Nucleus accumbens (tissue), 56 donors: Measurements from ENCODE around the gene HOXA13.
A peak's percentile ranks its signal among the peaks of the same experiment; 100 is the strongest.

Experiments used
- DNase-seq, 56 donors: peaks; one replicate each; lab custom pipeline; 2025; lab: John Stamatoyannopoulos, UW

The HOXA13 gene

DNA sequence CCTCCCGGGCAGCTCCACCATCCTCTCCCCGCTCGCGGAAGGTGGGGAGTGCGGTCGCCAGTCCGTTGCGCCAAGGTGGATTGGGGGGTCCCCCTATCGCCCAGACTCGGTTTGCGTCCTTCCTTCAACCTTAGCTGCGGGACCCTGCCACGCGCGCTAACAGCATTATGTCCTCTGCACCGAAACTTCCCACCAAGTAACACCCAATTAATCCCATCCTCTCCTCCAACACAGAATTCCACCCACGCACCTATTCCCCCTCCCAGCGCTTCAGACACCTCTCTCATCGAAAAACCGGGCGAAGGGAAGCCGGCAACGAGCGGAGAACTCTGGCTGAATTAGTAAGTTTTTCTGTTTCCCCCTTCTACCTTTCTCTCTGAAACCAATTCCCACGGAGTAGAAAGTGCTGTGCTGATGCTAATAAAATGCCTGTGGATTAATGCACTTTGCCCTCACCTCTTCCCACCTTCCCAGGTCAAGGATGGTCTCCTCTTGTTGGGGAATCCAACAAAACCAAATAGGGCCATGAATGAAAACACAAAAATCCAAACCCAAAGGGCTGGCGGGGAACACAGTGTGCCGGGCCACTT is 48.5 kb downstream of the HOXA13 start:
- no peak for DNase-seq

DNA sequence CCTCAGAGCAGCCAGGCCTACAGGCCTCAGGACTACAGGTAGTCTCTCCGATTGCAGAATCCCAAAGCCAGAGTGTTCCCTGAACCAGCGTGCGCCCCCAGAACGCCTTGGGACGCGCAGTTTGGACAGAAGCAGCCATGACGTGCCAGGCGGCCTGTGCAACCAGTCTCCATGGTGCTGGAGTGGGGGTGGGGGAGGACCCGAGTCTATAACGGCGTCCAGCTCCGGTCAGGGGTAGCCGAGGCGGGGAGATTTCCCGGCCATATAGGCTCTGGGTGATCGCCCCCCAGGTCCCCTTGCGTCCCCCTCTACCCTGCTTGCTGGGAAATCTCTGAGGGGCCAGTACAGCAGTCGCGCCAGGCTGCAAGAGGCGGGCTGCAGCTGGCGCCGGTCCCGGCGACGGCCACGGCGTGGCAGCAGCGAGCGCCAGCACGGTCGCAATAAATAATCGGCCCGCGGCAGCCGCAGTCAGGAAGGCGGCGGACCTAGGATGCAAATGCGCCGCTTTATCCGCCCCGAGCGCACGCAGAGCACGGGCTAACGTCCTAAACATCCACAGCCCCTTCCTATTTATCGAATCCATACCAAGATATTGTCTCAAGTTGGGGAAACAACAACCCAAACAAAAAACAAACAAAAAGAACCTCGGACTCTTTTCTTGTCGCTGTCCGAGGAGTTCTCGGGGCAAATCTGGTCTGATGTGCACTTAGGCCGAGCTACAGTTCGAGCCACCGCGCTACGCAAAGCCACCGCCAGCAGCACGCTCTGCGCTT is 49.1 kb downstream of the HOXA13 start:
- DNase-seq = peak in 15 of 56 donors; percentile 5 to 40 (median 17)

GRCh38 chr7:27149842-27150567 is 49.9 kb downstream of the HOXA13 start:
- no peak for DNase-seq

DNA sequence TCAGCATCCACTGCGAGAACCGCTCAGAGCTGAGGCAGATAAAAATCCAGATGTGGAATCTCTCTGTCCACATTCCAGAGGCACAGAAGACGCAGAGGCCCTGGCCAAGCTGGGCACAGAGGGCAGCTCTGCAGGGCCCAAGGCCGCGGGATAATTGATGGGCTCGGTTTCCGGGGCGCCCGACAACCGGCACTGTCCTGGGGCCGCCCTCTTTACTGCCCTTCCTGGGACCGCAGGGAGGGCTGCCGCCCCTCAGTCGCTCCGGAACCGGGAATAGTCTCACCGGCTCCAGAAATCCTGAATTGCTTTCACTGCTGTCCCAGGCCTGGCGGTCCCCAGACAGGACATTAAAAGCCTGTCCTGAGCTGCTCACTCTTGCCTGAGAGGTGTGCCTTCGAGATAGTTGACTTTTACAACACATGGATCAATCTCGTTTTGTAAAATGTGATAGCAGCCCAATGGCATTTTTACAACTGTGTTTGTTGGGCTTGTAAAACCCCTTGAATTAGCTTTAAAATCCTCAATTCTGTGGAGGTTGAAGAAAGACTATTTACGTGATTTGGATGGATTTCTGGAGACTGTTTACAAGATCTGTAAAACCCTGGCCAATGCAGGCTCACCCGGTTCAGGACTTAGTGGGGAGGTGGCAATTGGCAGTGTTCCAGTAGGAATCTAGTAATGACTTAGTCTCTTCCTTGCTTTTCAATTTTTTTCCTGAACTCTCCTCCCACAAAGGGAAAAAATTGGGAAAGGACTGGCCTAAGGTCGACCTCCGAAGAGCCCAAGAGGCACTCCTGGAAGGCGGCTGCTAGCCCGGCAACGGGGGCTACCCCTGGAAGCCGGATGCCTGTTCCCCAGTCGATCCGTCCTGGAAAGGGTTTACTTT is 50.9 kb downstream of the HOXA13 start:
- no peak for DNase-seq

DNA sequence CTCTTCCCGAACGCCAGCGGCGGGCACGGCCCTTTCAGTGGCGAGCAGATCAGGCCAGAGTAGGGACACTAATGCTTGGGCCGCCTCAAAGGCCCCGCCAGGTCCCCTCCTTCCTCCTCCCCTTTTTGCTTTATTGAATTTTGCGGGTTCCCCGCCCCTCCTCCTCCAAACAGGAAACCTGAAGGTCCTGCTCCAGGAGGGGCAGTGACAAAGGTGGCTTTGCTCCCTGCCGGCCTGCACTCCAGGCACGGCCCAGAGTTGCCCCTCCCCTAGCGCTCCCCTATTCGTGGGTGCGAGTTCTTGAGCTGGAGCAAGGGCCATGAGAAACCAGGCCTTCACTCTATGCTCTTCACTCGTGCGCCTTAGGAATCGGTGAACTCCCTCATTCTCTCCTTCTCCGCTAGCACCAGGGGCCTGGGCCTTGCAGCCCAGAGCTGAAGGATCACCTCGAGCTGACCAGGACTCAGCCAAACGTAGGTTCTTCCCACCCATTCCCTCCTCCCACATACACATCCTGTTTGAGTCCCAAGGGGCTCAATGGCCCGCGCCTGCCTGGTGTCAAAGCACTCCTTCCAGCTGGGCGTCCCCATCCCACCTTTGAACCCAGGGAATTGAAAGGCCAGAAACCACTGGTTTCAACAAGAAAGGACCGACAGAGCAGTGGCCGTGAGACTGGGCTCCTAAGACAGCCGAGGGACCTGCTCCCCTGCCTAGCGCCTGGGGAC is 51.7 kb downstream of the HOXA13 start:
- no peak for DNase-seq

- no peak for DNase-seq
Observed at GRCh38 chr7:27147199-27148030, 52.5 kb downstream of the HOXA13 start, which contains the start of gene HOXA6. Gene HOXA6, minus strand, starts transcription at chr7:27147774. Its CDS starts 25 bp downstream, at chr7:27147749.

DNA sequence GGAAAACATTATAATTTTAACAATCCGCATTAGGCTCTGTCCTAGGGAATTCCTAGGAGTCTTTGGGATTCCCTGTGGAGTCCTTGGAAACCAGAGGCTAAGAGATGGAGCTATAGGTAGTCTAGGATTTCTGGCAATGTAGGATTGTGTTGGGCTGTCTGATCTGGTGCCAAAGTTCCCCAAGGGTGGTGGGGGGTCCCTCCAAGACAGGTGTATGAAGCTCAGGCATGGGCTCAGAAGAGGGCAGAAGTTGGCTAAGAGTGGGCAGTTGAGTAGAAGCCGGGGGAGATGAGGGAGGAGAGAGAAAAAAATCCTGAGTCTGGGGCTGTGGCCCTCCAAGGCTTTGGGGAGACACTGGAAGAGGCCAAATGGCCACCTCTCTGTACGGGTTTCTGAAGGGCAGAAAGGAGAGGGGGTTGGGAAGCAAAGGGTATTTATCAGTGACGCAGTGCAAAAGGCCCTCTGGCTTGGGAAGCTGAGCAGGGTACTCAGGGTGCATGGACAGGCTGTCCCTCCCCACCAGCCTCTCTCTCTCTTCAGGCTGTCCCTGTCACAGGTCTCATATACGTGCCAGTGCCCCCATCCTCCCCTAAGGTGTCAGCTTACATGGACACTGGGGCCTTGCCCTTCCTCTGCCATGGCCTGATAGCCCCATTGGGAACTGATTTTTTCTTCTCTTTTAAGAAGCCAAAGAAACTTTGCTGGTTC is 53.2 kb downstream of the HOXA13 start:
- no peak for DNase-seq

- DNase-seq = no peak
Observed at GRCh38 chr7:27145914-27146412, 53.9 kb downstream of the HOXA13 start.

GRCh38 chr7:27145165-27145913 is 54.6 kb downstream of the HOXA13 start:
- DNase-seq = no peak

DNA sequence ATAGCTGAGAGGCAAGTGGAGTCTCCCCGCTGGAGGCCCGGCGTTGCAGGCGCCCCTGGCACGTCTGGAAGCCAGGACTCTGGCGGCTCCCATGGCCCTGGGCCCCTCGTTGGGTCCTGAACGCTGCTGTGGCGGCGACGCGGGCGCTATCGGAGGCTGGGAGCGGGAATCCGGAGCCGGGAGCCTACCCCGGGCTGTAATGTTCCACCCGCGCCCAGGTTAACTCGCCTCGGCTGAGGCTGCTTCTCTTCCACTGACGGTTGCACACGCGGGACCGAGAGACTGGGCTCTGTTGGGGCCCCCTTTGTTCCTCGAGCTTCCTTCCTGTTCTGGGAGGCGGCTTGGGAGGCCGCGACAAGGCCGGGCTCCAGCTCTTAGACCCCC is 55.1 kb downstream of the HOXA13 start:
- no peak for DNase-seq
